Endothelial cell (in vitro differentiated cells): ENCODE data around the gene LPP. TPM values are rescaled to one million over a fixed set of nuclear protein-coding genes. Genes with fewer than 3 reads are reported as not detected.

Source experiments
- DNase-seq: peaks from one replicate; pipeline ENCODE4 v3.0.0; 2021; ENCODE audit warnings: low spot score
- H3K27ac Mint-ChIP-seq: one replicate; pipeline ENCODE4 v1.8.0; 2021; ENCODE audit warnings: mixed read lengths, inconsistent platforms; ENCODE audit not compliant: unreplicated experiment
- H3K27me3 Mint-ChIP-seq: one replicate; pipeline ENCODE4 v1.8.0; 2021; ENCODE audit warnings: mild to moderate bottlenecking, moderate library complexity, mixed read lengths, inconsistent platforms; ENCODE audit not compliant: unreplicated experiment
- H3K36me3 Mint-ChIP-seq: one replicate; pipeline ENCODE4 v1.8.0; 2021; ENCODE audit warnings: mild to moderate bottlenecking, low read depth, mixed read lengths, inconsistent platforms; ENCODE audit not compliant: unreplicated experiment
- H3K4me1 Mint-ChIP-seq: one replicate; pipeline ENCODE4 v1.8.0; 2021; ENCODE audit warnings: mild to moderate bottlenecking, mixed read lengths, inconsistent platforms; ENCODE audit not compliant: unreplicated experiment
- H3K4me3 Mint-ChIP-seq: one replicate; pipeline ENCODE4 v1.8.0; 2021; ENCODE audit warnings: mild to moderate bottlenecking, mixed read lengths, inconsistent platforms; ENCODE audit not compliant: unreplicated experiment
- H3K9me3 Mint-ChIP-seq: one replicate; pipeline ENCODE4 v1.8.0; 2021; ENCODE audit warnings: mixed read lengths, inconsistent platforms; ENCODE audit not compliant: unreplicated experiment
- CTCF ChIP-seq: fragments of 200-600 bp; sonication (generic); IDR thresholded peaks from one replicate; pipeline ENCODE4 v1.5.0; 2021; ENCODE audit warnings: antibody characterized with exemption; ENCODE audit not compliant: unreplicated experiment
- total RNA-seq: library from RNA; stranded (reverse); fragmentation: NEBNext Ultra II Directional; extraction: Animal tissue kit (Norgen Biotek cat#: 25700); gene quantifications from one replicate; pipeline ENCODE4 v1.2.1, GENCODE V29; 2021; ENCODE audit not compliant: unreplicated experiment

Gene LPP
- total RNA-seq, 1 donor from 2014 or later = 181 TPM

- Mint-ChIP-seq H3K4me3 (no peak overlapping the region), H3K36me3 (peaks cover 18% of the 10 kb centered on the region), H3K27me3 (no peaks in the 10 kb centered on the region), H3K9me3 (no peaks in the 10 kb centered on the region), H3K4me1 (peaks cover 17% of the 10 kb centered on the region), H3K27ac (no peak overlapping the region)
- TF ChIP-seq CTCF = no peak
- DNase-seq = no peak
Observed at GRCh38 chr3:188526057-188526456, 372.1 kb downstream of the LPP start.

- Mint-ChIP-seq H3K36me3 (peaks cover 18% of the 10 kb centered on the region), H3K4me3 (no peak overlapping the region), H3K27me3 (no peaks in the 10 kb centered on the region), H3K9me3 (no peaks in the 10 kb centered on the region), H3K27ac (no peak overlapping the region), H3K4me1 (peaks cover 17% of the 10 kb centered on the region)
- TF ChIP-seq CTCF = no peak
- DNase-seq = no peak
Observed at GRCh38 chr3:188527389-188527788, 373.4 kb downstream of the LPP start.

GRCh38 chr3:188528396-188528795 lies 374.4 kb downstream of the LPP start:
- DNase-seq = no peak
- Mint-ChIP-seq H3K27me3 (no peaks in the 10 kb centered on the region), H3K4me3 (no peak overlapping the region), H3K9me3 (no peaks in the 10 kb centered on the region), H3K4me1 (peaks cover 17% of the 10 kb centered on the region), H3K27ac (no peak overlapping the region), H3K36me3 (peaks cover 18% of the 10 kb centered on the region)
- no peak for TF ChIP-seq CTCF

GRCh38 chr3:188529228-188529627 lies 375.3 kb downstream of the LPP start:
- Mint-ChIP-seq H3K36me3 (peaks cover 12% of the 10 kb centered on the region), H3K9me3 (no peaks in the 10 kb centered on the region), H3K27me3 (no peaks in the 10 kb centered on the region), H3K4me3 (no peak overlapping the region), H3K4me1 (peaks cover 8% of the 10 kb centered on the region), H3K27ac (no peak overlapping the region)
- no peak for TF ChIP-seq CTCF
- no peak for DNase-seq

- Mint-ChIP-seq H3K4me3 (no peak overlapping the region), H3K36me3 (peaks cover 5% of the 10 kb centered on the region), H3K9me3 (no peaks in the 10 kb centered on the region), H3K27ac (no peak overlapping the region), H3K4me1 (peaks cover 6% of the 10 kb centered on the region), H3K27me3 (no peaks in the 10 kb centered on the region)
- no peak for TF ChIP-seq CTCF
- no peak for DNase-seq
Observed at GRCh38 chr3:188530226-188530625, 376.3 kb downstream of the LPP start.
